Metanephros (tissue), 1 donor: ENCODE data around the gene RNF224. TPM values are rescaled to one million over a fixed set of nuclear protein-coding genes. Genes with fewer than 3 reads are reported as not detected.

Experiments used
- total RNA-seq: library from RNA; depleted of rRNA; stranded (reverse); fragments of >200 nt; gene quantifications from one replicate; pipeline ENCODE4 v1.2.3, GENCODE V29; 2014

Gene RNF224
- total RNA-seq, 1 donor from 2014 or later = 0.70 TPM

Other genes starting within 250 kb of the RNF224 start
- gene PTGDS, start 250.0 kb upstream of the RNF224 start, total RNA-seq = 43.3 TPM
- gene LCNL1, start 244.5 kb upstream of the RNF224 start, total RNA-seq = 0.41 TPM
- 28.0 TPM for gene PAXX, start 235.1 kb upstream of the RNF224 start, total RNA-seq
- 2.5 TPM for gene CLIC3, start 230.9 kb upstream of the RNF224 start, total RNA-seq
- 39.4 TPM for gene ABCA2, start 199.3 kb upstream of the RNF224 start, total RNA-seq
- gene FUT7, start 195.4 kb upstream of the RNF224 start, total RNA-seq = 0.35 TPM
- 28.6 TPM for gene NPDC1, start 181.3 kb upstream of the RNF224 start, total RNA-seq
- gene ENTPD2, start 173.4 kb upstream of the RNF224 start, total RNA-seq = 3.6 TPM
- 7.2 TPM for gene SAPCD2, start 156.9 kb upstream of the RNF224 start, total RNA-seq
- gene UAP1L1, start 150.0 kb upstream of the RNF224 start, total RNA-seq = 11.2 TPM
- gene MAN1B1, start 140.5 kb upstream of the RNF224 start, total RNA-seq = 54.5 TPM
- 20.4 TPM for gene DPP7, start 112.8 kb upstream of the RNF224 start, total RNA-seq
- 0.47 TPM for gene GRIN1, start 88.3 kb upstream of the RNF224 start, total RNA-seq
- gene LRRC26, start 57.5 kb upstream of the RNF224 start, total RNA-seq = 0.35 TPM
- gene TMEM210, start 55.4 kb upstream of the RNF224 start, total RNA-seq = not detected
- gene ANAPC2, start 38.9 kb upstream of the RNF224 start, total RNA-seq = 44.7 TPM
- gene SSNA1, start 38.8 kb upstream of the RNF224 start, total RNA-seq = 35.3 TPM
- 8.2 TPM for gene TPRN, start 26.8 kb upstream of the RNF224 start, total RNA-seq
- gene TMEM203, start 21.9 kb upstream of the RNF224 start, total RNA-seq = 32.5 TPM
- 10.3 TPM for gene NDOR1, start 21.8 kb upstream of the RNF224 start, total RNA-seq
- 4.1 TPM for gene RNF208, start 5.3 kb upstream of the RNF224 start, total RNA-seq
- gene CYSRT1, start 2.3 kb upstream of the RNF224 start, total RNA-seq = 0.76 TPM
- 3.0 TPM for gene SLC34A3, start 3.4 kb downstream of the RNF224 start, total RNA-seq
- gene TUBB4B, start 13.8 kb downstream of the RNF224 start, total RNA-seq = 172 TPM
- gene STPG3, start 23.8 kb downstream of the RNF224 start, total RNA-seq = not detected
- 48.3 TPM for gene NELFB, start 27.8 kb downstream of the RNF224 start, total RNA-seq
- gene TOR4A, start 50.2 kb downstream of the RNF224 start, total RNA-seq = 12.5 TPM
- gene NRARP, start 74.8 kb downstream of the RNF224 start, total RNA-seq = 10.1 TPM
- 32.1 TPM for gene EXD3, start 195.7 kb downstream of the RNF224 start, total RNA-seq
- 5.3 TPM for gene NOXA1, start 195.9 kb downstream of the RNF224 start, total RNA-seq
- gene ENTPD8, start 213.9 kb downstream of the RNF224 start, total RNA-seq = 1.1 TPM
- gene NSMF, start 231.8 kb downstream of the RNF224 start, total RNA-seq = 27.0 TPM